Heart right ventricle (tissue), 16 donors: ENCODE measurements around the gene DDX39B. TPM values are rescaled to one million over a fixed set of nuclear protein-coding genes. Genes with fewer than 3 reads are reported as not detected.
"Not testable (repeated sequence)": the region's sequence is repeated elsewhere in the genome, so short reads cannot be mapped to it uniquely, and the experiment has no call there.

Source experiments
- ATAC-seq, 8 donors: fragments of 200-7000 bp; cut with Tn5 transposase; one replicate each; pipeline ENCODE4 v1.9.1; 2020; ENCODE audit warnings: mild to moderate bottlenecking in 8 of 8, moderate library complexity in 8 of 8, moderate number of reproducible peaks in 1 of 8
- DNase-seq, 2 donors: peaks; one replicate each; pipeline ENCODE4 v3.0.0-alpha.2; 2020
- H3K27ac ChIP-seq, 10 donors: fragments of 200-600 bp; sonication (generic) in 2 of 10; one replicate each; pipeline versions ENCODE4 v1.5.0 to v1.8.0; 2020 to 2022; ENCODE audit warnings: mild to moderate bottlenecking in 3 of 10
- H3K27me3 ChIP-seq, 7 donors: fragments of 200-600 bp; one replicate each; pipeline ENCODE4 v1.8.0; 2021 to 2022; ENCODE audit warnings: mild to moderate bottlenecking in 2 of 7
- H3K36me3 ChIP-seq, 9 donors: fragments of 200-600 bp; sonication (generic) in 1 of 9; one replicate each; pipeline versions ENCODE4 v1.5.0 to v1.8.0; 2020 to 2022; ENCODE audit warnings: mild to moderate bottlenecking in 2 of 9
- H3K4me1 ChIP-seq, 9 donors: fragments of 200-600 bp; sonication (generic) in 1 of 9; one replicate each; pipeline versions ENCODE4 v1.5.0 to v1.8.0; 2020 to 2022; ENCODE audit warnings: mild to moderate bottlenecking in 4 of 9
- H3K4me3 ChIP-seq, 10 donors: fragments of 200-600 bp; sonication (generic) in 2 of 10; one replicate each; pipeline versions ENCODE4 v1.5.0 to v1.8.0; 2020 to 2022; ENCODE audit warnings: mild to moderate bottlenecking in 7 of 10, moderate library complexity in 2 of 10
- H3K9me3 ChIP-seq, 11 donors: fragments of 200-600 bp in 10 of 11; sonication (generic) in 2 of 11; one replicate each; pipeline versions ENCODE4 v1.5.0 to v1.8.0; 2013 to 2022; ENCODE audit warnings: mild to moderate bottlenecking in 2 of 11, control low read depth in 1 of 11, moderate library complexity in 1 of 11
- CTCF ChIP-seq, 9 donors: fragments of 200-600 bp; sonication (generic) in 2 of 9; IDR thresholded peaks; one replicate each; pipeline versions ENCODE4 v1.5.0 to v1.8.0; 2021 to 2022; ENCODE audit warnings: antibody characterized with exemption in 9 of 9, mild to moderate bottlenecking in 5 of 9, moderate library complexity in 1 of 9
- WGBS, 2 donors: extraction: QIAGEN DNeasy Blood & Tissue Kit; methylation state at CpG; one replicate each; pipeline ENCODE4 v1.1.7; 2013; ENCODE audit warnings: inconsistent platforms in 1 of 2; 5-methylcytosine and 5-hydroxymethylcytosine counted together
- intact Hi-C, 10 donors: fragments of 100-400 bp; cut with DNase I; formaldehyde crosslinking; loops; one replicate each; pipeline versions ENCODE4 v1.11.1 to v1.14.2; 2022
- polyA plus RNA-seq, 2 donors: library from polyadenylated mRNA; stranded (reverse); fragments of 200-250 nt; gene quantifications; one replicate each; pipeline ENCODE4 v1.2.3, GENCODE V29; 2013
- total RNA-seq, 10 donors: library from RNA; stranded (reverse); fragmentation: NEBNext Ultra II Directional in 3 of 10; extraction: Animal tissue kit (Norgen Biotek cat#: 25700) in 3 of 10; gene quantifications; one replicate each; pipeline versions ENCODE4 v1.2.1 to v1.2.4, GENCODE V29; 2021 to 2023
- donor health status: Arrhythmogenic right ventricular cardiomyopathy.
- donor health status: ischemic (EF 13 %, LVEDD 7.1; RV severe dilation, severe dysfunction).
- donor health status: healthy with polysubstance abuse.
- donor health status: DM: no; HTN: yes; CAD: no.
- donor health status: DM: no; HTN: no; CAD: no.
- donor health status: ischemic (EF 25% LVEDD 6.9; RV normal size, moderate dysfunction).
- donor health status: ischemic (EF 25% LVEDD 5.7; RV mildly dilated, moderate dysfunction).
- donor health status: healthy.
- donor health status: DM: yes; HTN: yes; CAD: no.
- donor health status: Ischemic cardiomyopathy.
- donor health status: ischemic (EF 35%, LVEDD 5.7; RV mildly dilated, moderate dysfunction).
- donor health status: nonischemic (EF 11% LVEDD 7.7; RV severe dilation, severe dysfunction).
- donor health status: DM: yes; HTN: yes; CAD: no.
- donor health status: PGD.
- donor health status: ischemic (EF 29% LVEDD 5.4; RV normal size, mild dysfunction).
- donor health status: nonischemic (EF 23%, LVEDD 6.1; RV moderate dilation, normal function).

DDX39B gene
- total and polyA plus RNA-seq, 12 donors, result 154 to 422 (median 172) TPM

GRCh38 chr6:31558318-31558625 lies 16.5 kb upstream of the DDX39B start:
- ATAC-seq, result no peak
- Histone ChIP-seq H3K36me3 (peaks cover 5 to 63% (median 15%) of the 10 kb centered on the region in 9 donors), H3K27ac (peak overlapping the region in 9 of 10 donors; percentile 73 to 91 (median 82)), H3K9me3 (no peaks in the 10 kb centered on the region), H3K4me3 (peak overlapping the region in 3 of 10 donors; percentile 11 to 33 (median 12)), H3K4me1 (peaks cover 20 to 77% (median 40%) of the 10 kb centered on the region in 9 donors), H3K27me3 (no peaks in the 10 kb centered on the region)
- no peak for TF ChIP-seq CTCF (IDR thresholded peaks at IDR 0.05)
- no peak for DNase-seq
- intact Hi-C loops, result no loop called here
- 75 to 79% methylated on average over 8 of the region's 8 CpGs for WGBS, 2 donors

- H3K36me3 ChIP-seq, result peaks cover 5 to 68% (median 15%) of the 10 kb centered on the region in 9 donors
- intact Hi-C loops, result no loop called here
- peak overlapping the region in 3 of 10 donors; percentile 11 to 33 (median 12) for H3K4me3 ChIP-seq
- peak overlapping the region in 9 of 10 donors; percentile 73 to 91 (median 82) for H3K27ac ChIP-seq
- H3K9me3 ChIP-seq, result no peaks in the 10 kb centered on the region
- no peak for TF ChIP-seq CTCF (IDR thresholded peaks at IDR 0.05)
- H3K27me3 ChIP-seq, result no peaks in the 10 kb centered on the region
- peak in 1 of 8 donors; percentile 13 for ATAC-seq
- WGBS, 2 donors, result 56 to 58% methylated on average over 24 of the region's 24 CpGs
- H3K4me1 ChIP-seq, result peaks cover 20 to 74% (median 40%) of the 10 kb centered on the region in 9 donors
- no peak for DNase-seq
Observed at GRCh38 chr6:31557443-31558317, 15.9 kb upstream of the DDX39B start.

GRCh38 chr6:31556307-31556706 lies 14.5 kb upstream of the DDX39B start:
- TF ChIP-seq CTCF (IDR thresholded peaks at IDR 0.05), result no peak
- no peak for DNase-seq
- WGBS, 2 donors, result 66 to 71% methylated on average over 3 of the region's 3 CpGs
- Histone ChIP-seq H3K4me1 (peaks cover 20 to 71% (median 44%) of the 10 kb centered on the region in 9 donors), H3K4me3 (no peak overlapping the region), H3K36me3 (peaks cover 5 to 79% (median 24%) of the 10 kb centered on the region in 9 donors), H3K27me3 (no peaks in the 10 kb centered on the region), H3K9me3 (no peaks in the 10 kb centered on the region), H3K27ac (no peak overlapping the region)
- intact Hi-C loops, result no loop called here
- no peak for ATAC-seq

- DNase-seq, result peak in 1 of 2 donors; percentile 68
- peak overlapping the region in 6 of 10 donors; percentile 8 to 59 (median 38) for H3K27ac ChIP-seq
- 44 to 45% methylated on average over 5 of the region's 5 CpGs for WGBS, 2 donors
- intact Hi-C loops, result loop anchor here in 2 of 10 donors (1.0 kb wide), 1 partner anchor 47 kb away; no protein-coding TSS in a partner anchor
- TF ChIP-seq CTCF (IDR thresholded peaks at IDR 0.05), result peak in 8 of 9 donors; percentile 25 to 66 (median 59)
- H3K9me3 ChIP-seq, ATAC-seq, H3K4me3 ChIP-seq, H3K27me3 ChIP-seq: not testable (repeated sequence)
- H3K4me1 ChIP-seq, result peaks cover 6 to 44% (median 19%) of the 10 kb centered on the region in 9 donors
- peaks cover 0 to 70% (median 15%) of the 10 kb centered on the region in 9 donors for H3K36me3 ChIP-seq
Observed at GRCh38 chr6:31551371-31551770, 9.6 kb upstream of the DDX39B start.
